Naive thymus-derived CD4-positive, alpha-beta T cell (primary cell): ENCODE data around the gene RASSF8. TPM values are rescaled to one million over a fixed set of nuclear protein-coding genes. Genes with fewer than 3 reads are reported as not detected.

Experiments
- ATAC-seq: fragments of 150-1000 bp; cut with Tn5 transposase; 2 replicates; pipeline ENCODE4 v1.10.0; 2021; ENCODE audit warnings: mild to moderate bottlenecking, moderate library complexity
- CTCF ChIA-PET: fragments of 350-600 bp; sonication (Branson Sonifier 250); formaldehyde crosslinking; loops from one replicate; lab custom pipeline; 2021; ENCODE audit warnings: antibody characterized with exemption; lab: Charles Lee
- POLR2A ChIA-PET: fragments of 350-600 bp; sonication (Branson Sonifier 250); formaldehyde crosslinking; loops from one replicate; lab custom pipeline; 2021; ENCODE audit warnings: antibody characterized with exemption, inconsistent platforms; lab: Charles Lee
- DNase-seq, 9 donors: peaks; one replicate each; pipeline versions ENCODE4 v3.0.0 to v3.0.0-alpha.2; 2020 to 2022; ENCODE audit warnings: mixed read lengths in 1 of 9
- H3K27ac ChIP-seq: one replicate; pipeline ENCODE4 v1.7.0; 2013; ENCODE audit warnings: mild to moderate bottlenecking, low read depth, low read length, moderate library complexity
- H3K27me3 ChIP-seq, 2 donors: one replicate each; pipeline ENCODE4 v1.7.0; 2013; ENCODE audit warnings: low read length in 2 of 2, mild to moderate bottlenecking in 2 of 2, moderate library complexity in 2 of 2; ENCODE audit not compliant: control insufficient read depth in 2 of 2, insufficient read depth in 2 of 2
- H3K36me3 ChIP-seq, 3 experiments: 1 replicate in 2 of 3; 2 replicates in 1 of 3; pipeline ENCODE4 v1.7.0; 2013; ENCODE audit warnings: low read length in 3 of 3, mild to moderate bottlenecking in 3 of 3, moderate library complexity in 1 of 3; ENCODE audit not compliant: insufficient read depth in 3 of 3, control insufficient read depth in 2 of 3
- H3K4me1 ChIP-seq, 2 donors: one replicate each; pipeline ENCODE4 v1.7.0; 2013; ENCODE audit warnings: low read length in 2 of 2, mild to moderate bottlenecking in 2 of 2, moderate library complexity in 1 of 2; ENCODE audit not compliant: control insufficient read depth in 2 of 2, insufficient read depth in 2 of 2
- H3K4me3 ChIP-seq: 2 replicates; pipeline ENCODE4 v1.7.0; 2013; ENCODE audit warnings: mild to moderate bottlenecking, low read length
- H3K9me3 ChIP-seq, 3 experiments: 1 replicate in 2 of 3; 2 replicates in 1 of 3; pipeline ENCODE4 v1.7.0; 2013; ENCODE audit warnings: low read length in 3 of 3; ENCODE audit not compliant: control insufficient read depth in 2 of 3
- H3K27ac Mint-ChIP-seq, 9 donors: one replicate each; pipeline ENCODE4 v1.8.0; 2020 to 2022; ENCODE audit warnings: mixed read lengths in 9 of 9, mild to moderate bottlenecking in 8 of 9, moderate library complexity in 5 of 9, inconsistent platforms in 2 of 9
- H3K27me3 Mint-ChIP-seq, 5 donors: one replicate each; pipeline ENCODE4 v1.8.0; 2021 to 2022; ENCODE audit warnings: mixed read lengths in 5 of 5, mild to moderate bottlenecking in 1 of 5
- H3K36me3 Mint-ChIP-seq, 5 donors: one replicate each; pipeline ENCODE4 v1.8.0; 2020 to 2022; ENCODE audit warnings: mixed read lengths in 5 of 5, mild to moderate bottlenecking in 3 of 5, inconsistent platforms in 1 of 5
- H3K4me1 Mint-ChIP-seq, 7 donors: one replicate each; pipeline ENCODE4 v1.8.0; 2020 to 2022; ENCODE audit warnings: mixed read lengths in 7 of 7, mild to moderate bottlenecking in 3 of 7, inconsistent platforms in 1 of 7
- H3K4me3 Mint-ChIP-seq, 10 donors: one replicate each; pipeline ENCODE4 v1.8.0; 2020 to 2022; ENCODE audit warnings: mild to moderate bottlenecking in 10 of 10, mixed read lengths in 10 of 10, moderate library complexity in 6 of 10, inconsistent platforms in 2 of 10
- H3K9me3 Mint-ChIP-seq, 11 donors: one replicate each; pipeline ENCODE4 v1.8.0; 2020 to 2022; ENCODE audit warnings: mixed read lengths in 11 of 11, mild to moderate bottlenecking in 4 of 11, inconsistent platforms in 1 of 11, moderate library complexity in 1 of 11
- intact Hi-C, 2 donors: fragments of 100-400 bp; cut with micrococcal nuclease; formaldehyde crosslinking; loops; one replicate each; pipeline ENCODE4 v1.15.1; 2023
- polyA plus RNA-seq, 2 donors: library from polyadenylated mRNA; unstranded; fragments of 300-500 nt; fragmentation: Illumina TruSeq; gene quantifications; one replicate each; pipeline ENCODE4 v1.2.3, GENCODE V29; 2021
- total RNA-seq, 6 experiments: library from RNA in 5 of 6; stranded (reverse) in 5 of 6; gene quantifications; 1 replicate in 5 of 6; 2 replicates in 1 of 6; pipeline ENCODE4 v1.2.3 and lab custom pipeline; 2021 to 2026

The RASSF8 gene
- total and polyA plus RNA-seq, 7 experiments from 2014 or later, result 0.03 to 0.64 (median 0.18) TPM; not detected in 3

DNA sequence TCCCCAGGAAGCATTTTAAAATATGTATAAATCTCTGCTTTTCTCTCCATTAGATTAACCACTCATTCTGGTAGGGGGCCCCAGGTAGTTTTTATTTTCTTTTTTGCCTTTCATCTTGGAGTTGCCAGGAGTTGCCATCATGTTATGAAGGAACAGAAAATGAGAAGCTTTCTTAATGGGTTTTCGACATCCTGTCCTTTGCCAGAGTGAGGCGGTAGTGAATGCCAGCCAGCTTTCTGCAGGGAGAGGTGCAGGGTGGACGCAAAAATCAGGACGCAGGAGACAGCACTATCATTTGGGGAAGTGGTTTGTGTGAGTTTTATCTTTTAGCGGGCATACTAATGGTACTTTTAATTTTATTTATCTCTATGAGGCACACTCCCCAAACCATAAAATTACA, 1.7 kb downstream of the RASSF8 start:
- Mint-ChIP-seq H3K27me3 (peaks cover 69 to 78% (median 73%) of the 10 kb centered on the region in 5 donors), H3K9me3 (peaks cover 0 to 2% (median 0%) of the 10 kb centered on the region in 11 donors), H3K4me1 (peaks cover 12 to 27% (median 21%) of the 10 kb centered on the region in 7 donors), H3K36me3 (peaks cover 0 to 2% (median 0%) of the 10 kb centered on the region in 5 donors), H3K4me3 (peak overlapping the region in 9 of 10 donors; percentile 34 to 90 (median 83)), H3K27ac (no peak overlapping the region)
- no peaks in the 10 kb centered on the region for H3K36me3 ChIP-seq
- ChIA-PET POLR2A (no interaction called here), CTCF (no interaction called here)
- H3K27ac ChIP-seq, result no peak overlapping the region
- DNase-seq, result no peak
- H3K4me1 ChIP-seq, result peaks cover 4 to 5% of the 10 kb centered on the region in 2 donors
- ATAC-seq, result peak; percentile 29
- intact Hi-C loops, result no loop called here
- peaks cover 3% of the 10 kb centered on the region in 2 donors for H3K27me3 ChIP-seq
- H3K4me3 ChIP-seq, result peak overlapping the region; percentile 40
- H3K9me3 ChIP-seq, result no peaks in the 10 kb centered on the region

DNA sequence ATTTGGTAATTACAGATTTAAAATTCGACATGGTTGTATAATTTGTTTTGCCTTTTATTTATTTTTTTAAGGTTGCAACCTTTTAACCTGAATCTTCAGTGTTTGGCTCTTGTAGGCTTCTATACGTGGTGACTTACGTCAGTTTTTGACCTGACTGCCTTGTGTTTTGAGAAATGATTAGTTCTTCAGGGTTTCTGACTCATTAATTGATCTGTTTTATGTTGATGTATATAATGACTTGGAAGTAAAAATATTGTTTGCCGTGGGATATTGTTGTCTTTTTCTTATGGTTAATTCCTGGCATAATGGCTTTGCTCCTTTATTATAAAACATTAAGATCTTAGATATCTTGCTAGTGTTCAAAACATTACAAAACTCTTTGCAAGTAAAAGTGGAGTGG, 2.5 kb downstream of the RASSF8 start:
- Histone ChIP-seq H3K27ac (no peak overlapping the region), H3K36me3 (no peaks in the 10 kb centered on the region), H3K9me3 (no peaks in the 10 kb centered on the region), H3K4me3 (no peak overlapping the region), H3K4me1 (peaks cover 4 to 5% of the 10 kb centered on the region in 2 donors), H3K27me3 (peaks cover 3% of the 10 kb centered on the region in 2 donors)
- no peak overlapping the region for H3K27ac Mint-ChIP-seq
- ATAC-seq (no peak), DNase-seq (no peak)
- H3K27me3 Mint-ChIP-seq, result peaks cover 66 to 75% (median 70%) of the 10 kb centered on the region in 5 donors
- peaks cover 0 to 4% (median 0%) of the 10 kb centered on the region in 11 donors for H3K9me3 Mint-ChIP-seq
- CTCF ChIA-PET, result no interaction called here
- intact Hi-C loops, result no loop called here
- POLR2A ChIA-PET, result no interaction called here
- H3K4me1 Mint-ChIP-seq, result peaks cover 12 to 27% (median 21%) of the 10 kb centered on the region in 7 donors
- peak overlapping the region in 4 of 10 donors; percentile 47 to 87 (median 78) for H3K4me3 Mint-ChIP-seq
- H3K36me3 Mint-ChIP-seq, result peaks cover 0 to 2% (median 0%) of the 10 kb centered on the region in 5 donors

DNA sequence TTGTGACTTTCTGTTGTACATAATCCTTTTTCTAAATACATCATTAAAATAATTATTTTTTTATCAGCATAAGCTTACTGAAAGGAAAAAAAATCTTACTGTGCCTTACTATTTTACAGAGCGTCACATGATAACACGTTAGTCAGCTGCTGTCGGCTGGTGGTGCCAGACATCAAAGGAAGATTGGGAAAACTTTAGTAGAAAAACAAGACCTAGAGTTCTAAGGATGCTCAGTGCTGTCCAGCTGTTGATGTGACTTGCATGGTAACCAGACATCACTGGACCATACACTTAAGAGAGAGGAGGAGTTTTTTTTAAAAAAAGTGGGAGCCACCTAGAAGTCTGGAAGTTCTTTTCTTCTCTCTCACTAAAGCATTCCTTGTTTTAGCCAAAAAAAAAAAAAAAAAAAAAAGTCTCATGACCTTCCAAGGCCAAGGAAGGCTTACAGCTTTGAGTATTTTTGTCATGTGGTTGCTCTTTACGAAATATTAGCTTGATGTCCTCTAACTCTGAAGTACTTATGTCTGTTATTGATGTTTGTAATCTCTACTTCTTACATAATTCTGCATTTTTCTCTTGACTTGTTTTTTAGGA, 4.5 kb downstream of the RASSF8 start:
- H3K4me3 ChIP-seq, result no peak overlapping the region
- CTCF ChIA-PET, result no interaction called here
- H3K27me3 Mint-ChIP-seq, result peaks cover 47 to 73% (median 68%) of the 10 kb centered on the region in 5 donors
- POLR2A ChIA-PET, result no interaction called here
- no peaks in the 10 kb centered on the region for H3K36me3 ChIP-seq
- peaks cover 0 to 3% (median 0%) of the 10 kb centered on the region in 5 donors for H3K36me3 Mint-ChIP-seq
- no peak overlapping the region for H3K4me3 Mint-ChIP-seq
- H3K4me1 ChIP-seq, result peaks cover 4 to 5% of the 10 kb centered on the region in 2 donors
- H3K27me3 ChIP-seq, result peaks cover 3% of the 10 kb centered on the region in 2 donors
- H3K4me1 Mint-ChIP-seq, result peaks cover 12 to 20% (median 15%) of the 10 kb centered on the region in 7 donors
- H3K27ac ChIP-seq, result no peak overlapping the region
- no peak overlapping the region for H3K27ac Mint-ChIP-seq
- H3K9me3 Mint-ChIP-seq, result peaks cover 0 to 4% (median 0%) of the 10 kb centered on the region in 11 donors
- no peaks in the 10 kb centered on the region for H3K9me3 ChIP-seq
- intact Hi-C loops, result no loop called here
- ATAC-seq, result no peak
- DNase-seq, result no peak

DNA sequence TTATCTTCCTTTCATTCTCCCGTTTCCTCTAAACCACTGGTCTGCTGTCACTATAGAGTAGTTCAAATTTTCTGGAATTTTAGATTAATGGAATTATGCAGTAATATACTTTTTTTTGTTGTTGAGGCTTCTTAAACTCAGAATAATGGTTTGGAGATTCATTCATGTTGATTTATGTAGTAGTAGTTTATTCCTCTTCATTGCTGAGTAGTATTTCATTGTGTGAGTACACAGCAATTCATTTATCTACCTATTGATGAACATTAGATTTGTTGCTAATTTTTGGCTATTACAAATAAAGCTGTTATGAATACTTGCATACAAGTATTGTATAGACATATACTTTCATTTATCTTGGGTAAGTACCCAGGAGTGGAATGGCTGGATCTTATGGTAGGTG, 7.2 kb downstream of the RASSF8 start:
- Histone ChIP-seq H3K27ac (no peak overlapping the region), H3K9me3 (no peaks in the 10 kb centered on the region), H3K27me3 (peaks cover 3% of the 10 kb centered on the region in 2 donors), H3K36me3 (no peaks in the 10 kb centered on the region), H3K4me3 (no peak overlapping the region), H3K4me1 (no peaks in the 10 kb centered on the region)
- DNase-seq (no peak), ATAC-seq (no peak)
- Mint-ChIP-seq H3K9me3 (peaks cover 0 to 4% (median 0%) of the 10 kb centered on the region in 11 donors), H3K27ac (no peak overlapping the region), H3K27me3 (peaks cover 37 to 79% (median 70%) of the 10 kb centered on the region in 5 donors), H3K4me3 (no peak overlapping the region), H3K36me3 (peaks cover 0 to 4% (median 0%) of the 10 kb centered on the region in 5 donors), H3K4me1 (peaks cover 0 to 5% (median under 1%) of the 10 kb centered on the region in 7 donors)
- ChIA-PET POLR2A (no interaction called here), CTCF (no interaction called here)
- intact Hi-C loops, result no loop called here

DNA sequence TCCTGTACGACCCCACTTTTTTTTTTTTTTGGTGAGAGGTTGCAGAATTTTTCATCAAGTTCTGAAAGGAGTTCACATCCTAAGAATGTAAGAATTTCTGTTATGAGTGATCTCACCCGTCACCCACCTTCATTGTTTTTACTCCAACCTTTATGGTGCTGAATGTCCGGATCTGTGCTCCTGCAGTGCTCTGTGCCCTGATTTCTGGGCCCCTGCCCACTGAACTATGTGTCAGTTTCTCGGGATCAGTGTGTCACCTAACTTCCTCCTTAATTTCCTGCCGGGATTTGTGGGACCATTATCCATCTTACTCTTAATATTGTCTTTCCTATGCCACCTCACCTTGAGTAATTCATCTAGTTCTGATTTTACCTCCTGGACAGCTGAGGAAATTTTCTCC, 11.6 kb downstream of the RASSF8 start:
- Mint-ChIP-seq H3K9me3 (peaks cover 0 to 4% (median 0%) of the 10 kb centered on the region in 11 donors), H3K27ac (no peak overlapping the region), H3K36me3 (peaks cover 0 to 4% (median 0%) of the 10 kb centered on the region in 5 donors), H3K4me3 (no peak overlapping the region), H3K4me1 (no peaks in the 10 kb centered on the region), H3K27me3 (peaks cover 14 to 56% (median 46%) of the 10 kb centered on the region in 5 donors)
- Histone ChIP-seq H3K4me3 (no peak overlapping the region), H3K27ac (no peak overlapping the region), H3K27me3 (no peaks in the 10 kb centered on the region), H3K9me3 (no peaks in the 10 kb centered on the region), H3K36me3 (no peaks in the 10 kb centered on the region), H3K4me1 (no peaks in the 10 kb centered on the region)
- intact Hi-C loops, result no loop called here
- ChIA-PET POLR2A (no interaction called here), CTCF (no interaction called here)
- ATAC-seq, result no peak
- DNase-seq, result no peak

DNA sequence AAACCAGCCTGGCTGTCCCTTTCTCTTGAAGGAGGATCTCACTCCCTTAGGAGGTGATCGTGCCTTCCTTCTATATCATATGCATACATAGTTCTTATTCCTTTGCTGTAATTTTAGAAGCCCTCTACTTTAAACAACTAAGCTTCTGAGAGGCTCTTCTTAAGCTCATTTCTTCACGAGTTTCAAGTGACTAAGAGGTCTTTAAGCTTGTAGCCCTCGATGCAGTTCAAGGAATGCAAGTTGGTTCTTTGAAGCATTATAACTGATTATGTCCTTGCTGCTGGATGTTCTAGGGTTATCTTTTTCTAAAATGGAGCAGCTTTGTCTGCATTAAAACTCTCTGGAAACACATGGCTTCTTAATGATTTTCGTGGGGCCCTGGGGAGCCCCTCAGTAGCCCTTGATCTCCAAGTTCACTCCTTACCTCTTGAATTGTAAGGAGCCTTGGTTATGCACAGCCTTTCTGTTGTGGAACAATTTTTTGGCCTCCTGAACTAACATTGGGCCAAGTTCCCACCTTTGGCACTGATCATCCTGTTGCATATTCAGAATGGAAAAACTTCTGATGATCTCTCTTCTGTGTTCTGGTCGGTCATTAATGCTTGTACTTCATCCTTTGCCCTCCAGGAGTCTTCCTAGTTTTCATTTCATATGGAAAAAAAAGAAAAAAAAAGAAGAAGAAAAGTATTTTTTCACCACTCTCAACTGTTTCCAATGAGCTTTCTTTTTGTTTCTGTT, 12.6 kb downstream of the RASSF8 start:
- Histone ChIP-seq H3K9me3 (no peaks in the 10 kb centered on the region), H3K4me1 (no peaks in the 10 kb centered on the region), H3K27me3 (no peaks in the 10 kb centered on the region), H3K27ac (no peak overlapping the region), H3K36me3 (no peaks in the 10 kb centered on the region), H3K4me3 (no peak overlapping the region)
- ChIA-PET POLR2A (no interaction called here), CTCF (no interaction called here)
- intact Hi-C loops, result no loop called here
- Mint-ChIP-seq H3K27ac (no peak overlapping the region), H3K4me1 (peaks cover 0 to 2% (median 0%) of the 10 kb centered on the region in 7 donors), H3K36me3 (peaks cover 0 to 4% (median 0%) of the 10 kb centered on the region in 5 donors), H3K27me3 (peaks cover 17 to 55% (median 42%) of the 10 kb centered on the region in 5 donors), H3K4me3 (no peak overlapping the region), H3K9me3 (peaks cover 0 to 2% (median 0%) of the 10 kb centered on the region in 11 donors)
- ATAC-seq (no peak), DNase-seq (no peak)
